ENCODE results near the gene AP1S3.

AP1S3 gene

GRCh38 chr2:223759569-223760430 lies 77.6 kb downstream of the AP1S3 start:
- DNase-seq: no peak

GRCh38 chr2:223758131-223758840 lies 79.1 kb downstream of the AP1S3 start:
- DNase-seq: no peak

- no peak for DNase-seq
These were observed 83.4 kb downstream of the AP1S3 start for GRCh38 chr2:223753940-223754339.

GRCh38 chr2:223751012-223751411 lies 86.4 kb downstream of the AP1S3 start:
- DNase-seq: no peak

- no peak for DNase-seq
These were observed 89.9 kb downstream of the AP1S3 start for GRCh38 chr2:223747392-223748042.

GRCh38 chr2:223746611-223747010 lies 90.8 kb downstream of the AP1S3 start:
- DNase-seq: no peak

GRCh38 chr2:223744580-223744979 lies 92.8 kb downstream of the AP1S3 start:
- no peak for DNase-seq

GRCh38 chr2:223740679-223741078 lies 96.7 kb downstream of the AP1S3 start:
- DNase-seq: no peak

GRCh38 chr2:223737207-223737606 lies 100.2 kb downstream of the AP1S3 start:
- no peak for DNase-seq

GRCh38 chr2:223736488-223736887 lies 100.9 kb downstream of the AP1S3 start:
- DNase-seq: no peak

- no peak for DNase-seq
These were observed 101.6 kb downstream of the AP1S3 start for GRCh38 chr2:223735659-223736244.

GRCh38 chr2:223735035-223735640 lies 102.2 kb downstream of the AP1S3 start:
- DNase-seq: no peak

GRCh38 chr2:223734346-223734745 lies 103.0 kb downstream of the AP1S3 start:
- DNase-seq: no peak

GRCh38 chr2:223732346-223732745 lies 105.0 kb downstream of the AP1S3 start:
- no peak for DNase-seq

GRCh38 chr2:223731503-223731902 lies 105.9 kb downstream of the AP1S3 start:
- no peak for DNase-seq

GRCh38 chr2:223729781-223730180 lies 107.6 kb downstream of the AP1S3 start:
- no peak for DNase-seq

- DNase-seq: no peak
These were observed 109.8 kb downstream of the AP1S3 start for GRCh38 chr2:223727562-223727961.

- DNase-seq: no peak
These were observed 111.1 kb downstream of the AP1S3 start for GRCh38 chr2:223725986-223726970.

- no peak for DNase-seq
These were observed 111.9 kb downstream of the AP1S3 start for GRCh38 chr2:223725494-223725893.

- no peak for DNase-seq
These were observed 112.5 kb downstream of the AP1S3 start for GRCh38 chr2:223724861-223725260.

GRCh38 chr2:223723954-223724411 lies 113.4 kb downstream of the AP1S3 start:
- no peak for DNase-seq

All from stimulated activated CD4-positive, alpha-beta T cell treated with anti-CD3 and anti-CD28 coated beads, Interleukin-4, amount 100 ng/mL, for 1 hour (primary cell).